Lung (tissue), 12 donors: ENCODE measurements around the gene AQP6. TPM values are rescaled to one million over a fixed set of nuclear protein-coding genes. Genes with fewer than 3 reads are reported as not detected.

ENCODE experiments used
- ATAC-seq: fragments of 200-7000 bp; cut with Tn5 transposase; one replicate; pipeline ENCODE4 v1.9.1; 2020; ENCODE audit warnings: moderate number of reproducible peaks; ENCODE audit not compliant: insufficient read depth, low FRiP score
- DNase-seq, 3 donors: peaks; one replicate each; pipeline ENCODE4 v3.0.0-alpha.2; 2013 to 2017
- H3K27ac ChIP-seq, 2 donors: one replicate each; pipeline ENCODE4 v1.5.1; 2013; ENCODE audit warnings: mild to moderate bottlenecking in 2 of 2, moderate library complexity in 2 of 2, control low read depth in 1 of 2, inconsistent platforms in 1 of 2, low read depth in 1 of 2, low read length in 1 of 2
- H3K27me3 ChIP-seq, 3 donors: one replicate each; pipeline ENCODE4 v1.5.1; 2013; ENCODE audit warnings: low read length in 2 of 3; ENCODE audit not compliant: control insufficient read depth in 3 of 3, insufficient read depth in 3 of 3
- H3K36me3 ChIP-seq, 4 donors: one replicate each; pipeline ENCODE4 v1.5.1; 2013; ENCODE audit warnings: low read length in 4 of 4, mild to moderate bottlenecking in 1 of 4, moderate library complexity in 1 of 4; ENCODE audit not compliant: control insufficient read depth in 4 of 4, insufficient read depth in 4 of 4
- H3K4me1 ChIP-seq, 5 donors: one replicate each; pipeline ENCODE4 v1.5.1; 2013; ENCODE audit warnings: low read length in 5 of 5, mild to moderate bottlenecking in 2 of 5, moderate library complexity in 1 of 5; ENCODE audit not compliant: control insufficient read depth in 5 of 5, insufficient read depth in 5 of 5
- H3K4me3 ChIP-seq: one replicate; pipeline ENCODE4 v1.5.1; 2013; ENCODE audit warnings: mild to moderate bottlenecking, control low read depth, moderate library complexity
- H3K9ac ChIP-seq, 2 donors: one replicate each; pipeline ENCODE4 v1.5.1; 2013; ENCODE audit warnings: low read length in 2 of 2, control low read depth in 1 of 2; ENCODE audit not compliant: insufficient read depth in 1 of 2
- H3K9me3 ChIP-seq, 4 donors: one replicate each; pipeline ENCODE4 v1.5.1; 2013; ENCODE audit warnings: low read length in 3 of 4, mild to moderate bottlenecking in 1 of 4, moderate library complexity in 1 of 4; ENCODE audit not compliant: control insufficient read depth in 4 of 4, insufficient read depth in 3 of 4
- WGBS, 2 donors: extraction: QIAGEN DNeasy Blood & Tissue Kit; methylation state at CpG; one replicate each; pipeline ENCODE4 v1.1.7; 2013; 5-methylcytosine and 5-hydroxymethylcytosine counted together
- polyA plus RNA-seq, 2 donors: library from polyadenylated mRNA; stranded (reverse); fragments of 200-250 nt; gene quantifications; one replicate each; pipeline ENCODE4 v1.2.1, GENCODE V29; 2013
- total RNA-seq, 2 donors: library from RNA; depleted of rRNA in 1 of 2; stranded (reverse); fragments of >200 nt in 1 of 2; gene quantifications; one replicate each; pipeline ENCODE4 v1.2.1, GENCODE V29; 2014 to 2021
- TF ChIP-seq, protein P1 (sequence below): IDR thresholded peaks from 2 replicates; pipeline ENCODE4 v1.5.1; 2012; ENCODE audit warnings: mild to moderate bottlenecking; ENCODE audit errors: control extremely low read depth, extremely low read depth
- donor health status: control.
- donor health status: control.
- donor health status: Bipolar disorder and iron deficiency.
- donor health status: healthy.
- donor health status: DM: yes; HTN: yes; CAD: no.

AQP6 gene
- total and polyA plus RNA-seq, 4 donors, result 0.03 to 0.40 (median 0.19) TPM

DNA sequence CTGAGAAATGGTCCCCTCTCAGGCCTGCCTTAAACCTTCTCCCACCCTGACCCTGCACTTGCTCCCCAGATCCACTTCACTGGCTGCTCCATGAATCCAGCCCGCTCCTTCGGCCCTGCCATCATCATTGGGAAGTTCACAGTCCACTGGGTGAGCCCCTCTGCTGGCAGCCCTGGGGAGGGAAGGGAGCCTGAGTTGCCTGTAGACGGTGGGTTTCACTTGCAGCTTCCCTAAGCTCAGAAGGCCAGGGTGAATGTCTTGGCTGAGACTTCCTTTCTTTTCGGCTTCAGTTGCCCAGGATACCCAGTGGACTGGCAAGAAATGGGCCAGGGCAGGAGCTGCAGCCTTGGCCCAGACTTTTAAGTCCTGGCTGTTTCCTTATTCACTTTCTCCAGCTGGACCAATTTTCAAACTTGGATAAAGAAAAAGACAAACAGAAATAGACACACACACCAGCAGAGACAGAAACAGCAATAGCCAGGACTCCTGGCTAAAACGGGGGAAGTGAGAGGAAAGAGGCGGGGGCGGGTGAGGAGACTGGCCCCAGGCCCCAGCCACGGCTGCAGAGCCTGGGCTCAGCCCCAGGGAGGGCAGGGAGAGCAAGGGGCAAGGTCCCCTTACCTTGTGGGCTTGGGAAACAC lies 2.0 kb downstream of the AQP6 start:
- ATAC-seq, result no peak
- Histone ChIP-seq H3K4me1 (peaks cover 0 to 10% (median 0%) of the 10 kb centered on the region in 5 donors), H3K27ac (no peak overlapping the region), H3K4me3 (no peak overlapping the region), H3K9ac (peak overlapping the region in 1 of 2 donors; percentile 32), H3K27me3 (peaks cover 0 to 17% (median 0%) of the 10 kb centered on the region in 3 donors), H3K36me3 (no peaks in the 10 kb centered on the region), H3K9me3 (no peaks in the 10 kb centered on the region)
- no peak for DNase-seq
- WGBS, 2 donors, result 63 to 64% methylated on average over 8 of the region's 8 CpGs
- TF ChIP-seq, protein P1, sequence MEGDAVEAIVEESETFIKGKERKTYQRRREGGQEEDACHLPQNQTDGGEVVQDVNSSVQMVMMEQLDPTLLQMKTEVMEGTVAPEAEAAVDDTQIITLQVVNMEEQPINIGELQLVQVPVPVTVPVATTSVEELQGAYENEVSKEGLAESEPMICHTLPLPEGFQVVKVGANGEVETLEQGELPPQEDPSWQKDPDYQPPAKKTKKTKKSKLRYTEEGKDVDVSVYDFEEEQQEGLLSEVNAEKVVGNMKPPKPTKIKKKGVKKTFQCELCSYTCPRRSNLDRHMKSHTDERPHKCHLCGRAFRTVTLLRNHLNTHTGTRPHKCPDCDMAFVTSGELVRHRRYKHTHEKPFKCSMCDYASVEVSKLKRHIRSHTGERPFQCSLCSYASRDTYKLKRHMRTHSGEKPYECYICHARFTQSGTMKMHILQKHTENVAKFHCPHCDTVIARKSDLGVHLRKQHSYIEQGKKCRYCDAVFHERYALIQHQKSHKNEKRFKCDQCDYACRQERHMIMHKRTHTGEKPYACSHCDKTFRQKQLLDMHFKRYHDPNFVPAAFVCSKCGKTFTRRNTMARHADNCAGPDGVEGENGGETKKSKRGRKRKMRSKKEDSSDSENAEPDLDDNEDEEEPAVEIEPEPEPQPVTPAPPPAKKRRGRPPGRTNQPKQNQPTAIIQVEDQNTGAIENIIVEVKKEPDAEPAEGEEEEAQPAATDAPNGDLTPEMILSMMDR, result no peak

DNA sequence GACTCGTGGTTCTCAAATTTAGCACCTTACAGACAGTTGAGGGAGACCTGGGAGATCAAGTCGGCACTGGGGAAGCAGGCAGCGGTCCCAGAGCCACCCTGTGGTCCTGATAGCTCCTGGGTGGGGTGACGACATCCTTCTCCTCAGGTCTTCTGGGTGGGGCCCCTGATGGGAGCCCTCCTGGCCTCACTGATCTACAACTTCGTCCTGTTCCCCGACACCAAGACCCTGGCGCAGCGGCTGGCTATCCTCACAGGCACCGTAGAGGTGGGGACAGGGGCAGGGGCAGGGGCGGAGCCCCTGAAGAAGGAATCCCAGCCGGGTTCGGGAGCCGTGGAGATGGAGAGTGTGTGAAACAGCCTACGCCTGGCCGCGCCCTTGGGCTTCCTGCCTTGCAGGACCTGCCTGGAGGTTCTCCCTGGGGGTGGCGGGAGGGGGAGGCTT lies 2.6 kb downstream of the AQP6 start:
- H3K4me3 ChIP-seq, result no peak overlapping the region
- ATAC-seq (no peak), DNase-seq (no peak)
- TF ChIP-seq, protein P1, result no peak
- H3K4me1 ChIP-seq, result peaks cover 0 to 10% (median 0%) of the 10 kb centered on the region in 5 donors
- no peak overlapping the region for H3K27ac ChIP-seq
- no peaks in the 10 kb centered on the region for H3K36me3 ChIP-seq
- WGBS, 2 donors, result 70 to 76% methylated on average over 17 of the region's 17 CpGs
- H3K27me3 ChIP-seq, result peaks cover 0 to 11% (median 0%) of the 10 kb centered on the region in 3 donors
- H3K9me3 ChIP-seq, result no peaks in the 10 kb centered on the region
- peak overlapping the region in 1 of 2 donors; percentile 32 for H3K9ac ChIP-seq

DNA sequence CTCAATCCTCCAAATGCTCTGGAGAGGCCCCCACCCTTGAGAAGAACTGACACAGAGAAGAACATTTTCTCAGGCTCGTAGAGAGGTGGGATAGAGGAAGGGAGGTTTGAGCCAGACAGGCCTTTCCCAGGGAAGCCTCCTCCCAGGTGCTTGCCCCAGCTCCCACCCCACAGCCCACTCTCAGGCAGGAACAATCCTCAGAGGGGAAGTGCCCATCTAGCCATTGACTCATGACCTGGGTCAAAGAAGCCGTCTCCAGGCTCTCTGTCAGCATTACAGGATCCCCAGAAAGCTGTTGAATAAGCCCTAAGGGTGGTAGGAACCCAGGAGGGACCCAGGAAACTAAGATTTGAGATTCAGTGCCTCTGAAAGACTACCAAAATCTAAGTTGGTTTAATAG lies 3.8 kb downstream of the AQP6 start:
- H3K4me1 ChIP-seq, result peaks cover 0 to 10% (median 0%) of the 10 kb centered on the region in 5 donors
- H3K27ac ChIP-seq, result no peak overlapping the region
- no peaks in the 10 kb centered on the region for H3K36me3 ChIP-seq
- DNase-seq (no peak), ATAC-seq (no peak)
- H3K4me3 ChIP-seq, result no peak overlapping the region
- TF ChIP-seq, protein P1, result no peak
- WGBS, 2 donors, result 80 to 83% methylated on average over 2 of the region's 2 CpGs
- no peaks in the 10 kb centered on the region for H3K9me3 ChIP-seq
- no peak overlapping the region for H3K9ac ChIP-seq
- peaks cover 0 to 2% (median 0%) of the 10 kb centered on the region in 3 donors for H3K27me3 ChIP-seq
